GM18873 (cell line): ENCODE measurements around the gene IL1R2.

ENCODE experiments used
- ATAC-seq: cut with Tn5 transposase; IDR thresholded peaks from one replicate; pipeline ENCODE4 v1.9.1; 2021; ENCODE audit warnings: mild to moderate bottlenecking, moderate library complexity, moderate number of reproducible peaks; ENCODE audit not compliant: unreplicated experiment, low FRiP score

The IL1R2 gene

GRCh38 chr2:101974663-101975062, 17.1 kb upstream of the IL1R2 start:
- ATAC-seq = no peak

- no peak for ATAC-seq
These were observed 16.4 kb upstream of the IL1R2 start for GRCh38 chr2:101975171-101975870.

- ATAC-seq = no peak
These were observed 14.9 kb upstream of the IL1R2 start for GRCh38 chr2:101976891-101977290.

GRCh38 chr2:101980368-101980767, 11.4 kb upstream of the IL1R2 start:
- ATAC-seq = no peak

GRCh38 chr2:101981066-101981465, 10.7 kb upstream of the IL1R2 start:
- no peak for ATAC-seq

GRCh38 chr2:101981504-101981903, 10.3 kb upstream of the IL1R2 start:
- ATAC-seq = no peak

GRCh38 chr2:101982495-101983029, 9.2 kb upstream of the IL1R2 start:
- ATAC-seq = no peak

GRCh38 chr2:101983486-101983885, 8.3 kb upstream of the IL1R2 start:
- ATAC-seq = no peak

- ATAC-seq = no peak
These were observed 7.8 kb upstream of the IL1R2 start for GRCh38 chr2:101983928-101984327.

GRCh38 chr2:101984656-101985055, 7.1 kb upstream of the IL1R2 start:
- no peak for ATAC-seq

- ATAC-seq = no peak
These were observed 6.5 kb upstream of the IL1R2 start for GRCh38 chr2:101985101-101985792.

- no peak for ATAC-seq
These were observed 6.0 kb upstream of the IL1R2 start for GRCh38 chr2:101985793-101986164.

GRCh38 chr2:101986376-101986775, 5.4 kb upstream of the IL1R2 start:
- no peak for ATAC-seq

GRCh38 chr2:101986804-101987740, 4.7 kb upstream of the IL1R2 start:
- ATAC-seq = no peak

GRCh38 chr2:101987832-101988231, 3.9 kb upstream of the IL1R2 start:
- no peak for ATAC-seq

- no peak for ATAC-seq
These were observed 3.2 kb upstream of the IL1R2 start for GRCh38 chr2:101988541-101988940.

- ATAC-seq = no peak
These were observed 1.9 kb upstream of the IL1R2 start for GRCh38 chr2:101989740-101990460.

GRCh38 chr2:101993772-101994171, 2.0 kb downstream of the IL1R2 start:
- ATAC-seq = no peak

- ATAC-seq = no peak
These were observed 3.3 kb downstream of the IL1R2 start for GRCh38 chr2:101995019-101995418.

GRCh38 chr2:101995804-101996203, 4.0 kb downstream of the IL1R2 start:
- no peak for ATAC-seq
